Choroid plexus epithelial cell (primary cell): ENCODE results near the gene PDCD7.

ENCODE experiments used
- DNase-seq: peaks from one replicate; pipeline ENCODE4 v3.0.0-alpha.2; 2010; ENCODE audit warnings: low read depth
- H3K4me3 ChIP-seq: 2 replicates; pipeline ENCODE4 v1.5.1; 2011; ENCODE audit warnings: low read depth, mild to moderate bottlenecking, control low read depth, low read length, moderate library complexity
- CTCF ChIP-seq: conservative IDR thresholded peaks from 2 replicates; pipeline ENCODE4 v1.5.1; 2011; ENCODE audit warnings: low read depth, mild to moderate bottlenecking, control low read depth, inconsistent platforms, low read length, moderate library complexity

The PDCD7 gene

GRCh38 chr15:65089206-65089824, 44.3 kb downstream of the PDCD7 start:
- TF ChIP-seq CTCF, result no peak
- peak; percentile 71 for DNase-seq
- H3K4me3 ChIP-seq, result no peak overlapping the region

DNA sequence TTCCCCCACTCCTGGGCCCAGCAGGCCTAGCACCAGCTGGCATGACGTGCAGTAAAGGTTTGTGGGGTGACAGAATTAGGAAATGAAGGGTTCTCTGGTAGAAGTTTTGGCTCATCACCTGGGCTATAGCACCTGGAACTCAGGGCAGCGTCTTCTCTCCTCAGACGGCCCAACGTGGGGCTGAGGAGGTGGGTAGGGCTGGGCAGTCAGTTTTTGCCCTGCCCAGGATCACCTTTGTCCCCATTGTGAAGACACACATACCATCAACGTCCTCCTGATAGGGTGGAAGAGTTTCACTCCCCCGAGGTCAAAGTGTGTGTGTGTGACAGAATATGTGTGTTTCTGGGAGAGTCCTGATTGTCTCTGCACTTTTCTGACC, 45.0 kb downstream of the PDCD7 start:
- DNase-seq, result no peak

GRCh38 chr15:65087873-65088642, 45.5 kb downstream of the PDCD7 start:
- H3K4me3 ChIP-seq, result no peak overlapping the region
- no peak for TF ChIP-seq CTCF
- no peak for DNase-seq

More for the DNA sequence above, 45.0 kb downstream of the PDCD7 start:
- no peak overlapping the region for H3K4me3 ChIP-seq
- no peak for TF ChIP-seq CTCF

DNA sequence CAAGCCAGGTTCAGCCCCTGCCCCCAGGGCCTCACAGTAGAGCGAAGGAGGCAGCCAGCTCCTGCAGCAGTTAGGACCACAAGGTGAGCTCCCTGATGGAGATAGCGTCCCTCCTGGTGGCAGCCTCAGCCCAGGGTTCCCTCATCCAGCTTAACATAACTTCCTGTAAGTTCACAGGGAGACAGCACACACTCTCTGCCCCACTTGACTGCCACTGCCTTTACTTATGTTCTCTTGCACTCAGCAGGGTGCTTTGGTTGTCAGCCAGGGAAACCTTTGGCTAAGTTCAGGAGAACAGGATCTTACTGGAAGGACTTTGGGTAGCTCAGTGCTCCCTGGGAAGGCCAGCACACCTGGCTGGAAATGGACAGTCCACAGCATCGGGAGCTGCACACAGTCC, 46.2 kb downstream of the PDCD7 start:
- TF ChIP-seq CTCF, result no peak
- peak; percentile 49 for DNase-seq
- H3K4me3 ChIP-seq, result no peak overlapping the region

DNA sequence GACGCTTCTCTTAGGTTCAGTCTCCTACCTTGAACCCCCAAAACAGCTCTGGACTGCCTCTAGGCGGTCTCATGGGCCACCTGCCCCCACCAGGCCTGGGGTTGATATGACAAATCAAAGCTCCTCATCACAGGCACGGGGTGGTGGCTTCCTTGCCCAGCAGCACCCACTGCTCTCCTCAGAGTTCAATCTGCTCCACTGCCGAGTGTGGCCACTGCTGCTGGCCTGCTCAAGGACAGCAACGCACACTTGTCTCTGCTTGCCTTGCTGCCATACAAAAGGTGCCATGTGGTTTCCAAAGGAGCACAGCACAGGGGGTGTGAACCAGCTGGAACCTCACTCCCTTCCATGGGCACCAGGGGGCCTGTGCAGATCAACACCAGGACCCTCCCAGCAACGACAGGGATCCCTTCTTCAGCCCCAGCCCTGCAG, 46.9 kb downstream of the PDCD7 start:
- peak; percentile 29 for DNase-seq
- H3K4me3 ChIP-seq, result no peak overlapping the region
- TF ChIP-seq CTCF, result peak; percentile 44

GRCh38 chr15:65085990-65086679, 47.5 kb downstream of the PDCD7 start:
- peak; percentile 26 for DNase-seq
- H3K4me3 ChIP-seq, result no peak overlapping the region
- peak; percentile 61 for TF ChIP-seq CTCF
